ENCODE measurements around the gene AUTS2.

Gene AUTS2

DNA sequence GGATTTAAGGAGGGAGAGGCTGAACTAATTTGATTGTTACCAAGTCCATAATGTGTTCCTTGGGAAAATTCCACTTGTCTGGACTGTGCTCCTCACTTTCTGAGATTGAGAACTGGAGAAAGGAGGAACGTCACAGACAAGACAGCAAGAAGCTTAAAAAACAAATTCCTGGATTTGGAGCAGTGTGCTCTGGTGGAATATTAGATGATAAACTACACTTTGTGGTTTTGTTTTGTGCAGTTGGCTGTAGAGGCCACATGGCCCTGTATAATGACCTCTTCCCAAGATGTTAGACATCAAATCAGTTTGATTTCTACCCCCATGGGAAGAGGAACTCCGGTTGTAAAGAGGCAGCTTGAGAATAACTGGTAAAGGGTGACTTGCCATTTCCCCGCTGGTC, 1112.4 kb downstream of the AUTS2 start:
- DNase-seq (ENCODE audit: low read depth), result no peak
- no peak overlapping the region for H3K4me3 ChIP-seq (ENCODE audit: low read depth, low read length)
- TF ChIP-seq, protein P1, sequence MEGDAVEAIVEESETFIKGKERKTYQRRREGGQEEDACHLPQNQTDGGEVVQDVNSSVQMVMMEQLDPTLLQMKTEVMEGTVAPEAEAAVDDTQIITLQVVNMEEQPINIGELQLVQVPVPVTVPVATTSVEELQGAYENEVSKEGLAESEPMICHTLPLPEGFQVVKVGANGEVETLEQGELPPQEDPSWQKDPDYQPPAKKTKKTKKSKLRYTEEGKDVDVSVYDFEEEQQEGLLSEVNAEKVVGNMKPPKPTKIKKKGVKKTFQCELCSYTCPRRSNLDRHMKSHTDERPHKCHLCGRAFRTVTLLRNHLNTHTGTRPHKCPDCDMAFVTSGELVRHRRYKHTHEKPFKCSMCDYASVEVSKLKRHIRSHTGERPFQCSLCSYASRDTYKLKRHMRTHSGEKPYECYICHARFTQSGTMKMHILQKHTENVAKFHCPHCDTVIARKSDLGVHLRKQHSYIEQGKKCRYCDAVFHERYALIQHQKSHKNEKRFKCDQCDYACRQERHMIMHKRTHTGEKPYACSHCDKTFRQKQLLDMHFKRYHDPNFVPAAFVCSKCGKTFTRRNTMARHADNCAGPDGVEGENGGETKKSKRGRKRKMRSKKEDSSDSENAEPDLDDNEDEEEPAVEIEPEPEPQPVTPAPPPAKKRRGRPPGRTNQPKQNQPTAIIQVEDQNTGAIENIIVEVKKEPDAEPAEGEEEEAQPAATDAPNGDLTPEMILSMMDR (IDR thresholded peaks at IDR 0.05; ENCODE audit: low read depth, low read length, missing control alignments), result no peak

DNA sequence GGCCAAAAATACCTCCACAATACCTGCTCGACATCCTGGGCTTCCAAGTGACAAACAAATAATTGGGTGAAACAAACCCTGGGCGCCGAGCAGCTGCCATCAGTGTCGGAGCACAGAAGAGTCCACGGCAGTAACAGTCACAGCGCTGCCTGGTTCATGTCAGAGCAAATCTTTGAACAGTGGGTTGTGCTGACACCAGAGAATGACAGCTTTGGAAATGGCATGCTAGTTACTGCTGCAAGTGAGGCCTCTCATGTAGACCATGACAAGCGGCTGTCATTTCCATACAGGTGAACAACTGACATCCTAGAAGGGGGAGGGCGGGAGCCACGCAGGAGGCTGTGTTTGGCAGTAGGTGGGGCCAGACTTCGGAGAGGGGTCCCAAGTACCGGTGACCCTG, 1113.2 kb downstream of the AUTS2 start:
- no peak for DNase-seq (ENCODE audit: low read depth)
- TF ChIP-seq, protein P1 (IDR thresholded peaks at IDR 0.05; ENCODE audit: low read depth, low read length, missing control alignments), result no peak
- H3K4me3 ChIP-seq (ENCODE audit: low read depth, low read length), result no peak overlapping the region

DNA sequence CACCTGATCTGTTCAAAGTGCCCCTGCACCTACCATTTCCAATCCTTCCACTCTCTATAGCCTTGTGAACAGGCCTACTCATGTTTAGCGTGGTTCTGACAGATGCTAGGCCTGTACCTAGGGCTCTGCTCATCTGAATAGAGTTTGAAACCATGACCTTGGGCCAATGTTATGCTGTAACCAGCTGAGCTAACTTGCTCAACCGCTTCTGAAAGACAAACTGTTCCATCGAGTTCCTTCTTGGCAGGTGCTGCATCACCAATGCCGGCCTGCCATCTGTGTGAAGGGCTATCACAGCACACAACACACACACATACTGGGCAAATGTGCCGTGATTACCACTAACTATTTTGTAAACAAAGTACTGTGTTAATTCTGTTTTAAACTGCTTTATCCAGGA, 1114.7 kb downstream of the AUTS2 start:
- H3K4me3 ChIP-seq (ENCODE audit: low read depth, low read length), result no peak overlapping the region
- TF ChIP-seq, protein P1 (IDR thresholded peaks at IDR 0.05; ENCODE audit: low read depth, low read length, missing control alignments), result no peak
- no peak for DNase-seq (ENCODE audit: low read depth)

DNA sequence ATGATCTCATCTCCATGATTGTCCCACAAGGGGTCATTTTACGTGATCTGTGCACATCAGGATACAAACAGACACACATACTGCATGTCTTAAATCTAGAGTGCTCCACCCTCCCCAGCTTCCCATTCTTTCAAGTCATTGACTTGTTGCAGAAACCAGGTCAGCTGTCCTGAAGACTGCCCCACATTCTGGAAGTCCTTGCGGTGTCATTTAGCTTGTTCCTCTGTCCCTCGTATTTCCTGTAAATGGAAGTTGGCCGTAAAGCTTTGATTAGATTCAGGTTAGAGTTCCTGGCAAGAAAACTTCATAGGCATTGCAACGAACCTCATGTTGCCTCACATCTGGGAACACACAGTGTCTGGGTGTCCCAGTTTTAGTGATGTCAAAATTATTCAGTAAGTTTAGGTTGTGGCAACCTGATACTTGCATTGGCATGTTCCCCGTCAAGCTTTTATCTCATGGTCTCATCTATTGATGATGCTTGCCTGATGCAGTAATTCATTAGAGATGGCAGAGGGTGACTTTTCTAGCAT, 1116.3 kb downstream of the AUTS2 start:
- no peak overlapping the region for H3K4me3 ChIP-seq (ENCODE audit: low read depth, low read length)
- TF ChIP-seq, protein P1 (IDR thresholded peaks at IDR 0.05; ENCODE audit: low read depth, low read length, missing control alignments), result no peak

DNA sequence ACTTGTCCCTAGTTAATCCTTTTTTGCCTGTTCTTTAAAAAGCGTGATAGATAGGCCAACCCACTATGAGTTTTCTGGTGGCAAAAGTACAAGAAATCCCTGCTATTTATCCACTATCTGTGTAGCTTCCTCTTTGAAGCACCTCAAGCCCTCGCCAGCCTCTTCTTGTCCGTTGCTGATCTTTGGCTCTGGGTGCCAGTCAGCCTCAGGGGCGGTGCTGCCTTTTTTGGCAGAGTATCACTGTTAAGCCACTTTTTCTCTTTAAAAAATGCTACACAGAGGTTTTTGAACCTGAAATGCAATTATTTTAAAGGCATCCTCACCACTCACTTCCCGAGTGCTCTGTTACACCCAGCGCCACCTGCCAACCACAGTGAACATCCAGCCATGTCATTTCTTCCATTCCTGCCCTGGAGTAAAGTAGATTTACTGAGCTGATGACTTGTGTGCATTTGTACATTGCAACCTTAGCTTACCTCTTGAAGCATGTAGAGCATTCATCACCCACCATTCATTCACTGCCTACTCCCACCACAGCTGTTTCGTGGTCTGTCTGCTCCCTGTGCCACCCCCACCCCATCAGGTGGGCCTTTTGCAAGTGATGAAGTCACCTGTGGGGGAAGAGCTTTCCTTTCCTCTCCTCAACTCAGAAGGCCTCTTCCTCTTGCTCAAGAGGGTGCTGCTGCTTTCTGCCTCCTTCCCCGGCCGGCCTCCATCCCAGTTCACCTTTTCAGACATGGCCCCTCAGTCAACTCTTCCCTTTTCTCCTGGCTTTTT, 1119.5 kb downstream of the AUTS2 start:
- DNase-seq (ENCODE audit: low read depth), result no peak
- TF ChIP-seq, protein P1 (IDR thresholded peaks at IDR 0.05; ENCODE audit: low read depth, low read length, missing control alignments), result no peak
- H3K4me3 ChIP-seq (ENCODE audit: low read depth, low read length), result no peak overlapping the region

More for the DNA sequence above, 1116.3 kb downstream of the AUTS2 start:
- DNase-seq (ENCODE audit: low read depth), result no peak

DNA sequence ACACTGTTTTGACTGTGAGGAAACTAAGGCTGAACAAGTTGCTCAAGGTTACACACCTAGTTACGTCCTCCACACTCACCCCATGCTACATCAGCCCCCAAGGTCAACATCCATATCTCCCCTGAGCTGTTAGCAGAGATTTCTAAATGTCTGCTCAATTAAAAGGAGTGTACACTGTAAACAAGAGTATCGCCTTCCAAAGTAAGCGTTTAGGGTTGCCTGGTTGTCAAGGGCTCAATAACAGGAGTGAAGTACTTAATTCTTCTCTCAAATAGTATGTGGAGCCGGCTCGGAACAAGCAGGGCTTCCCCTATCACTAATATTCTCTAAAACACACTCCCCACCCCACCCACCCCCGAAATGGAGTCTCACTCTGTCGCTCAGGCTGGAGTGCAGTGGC, 1120.8 kb downstream of the AUTS2 start:
- no peak overlapping the region for H3K4me3 ChIP-seq (ENCODE audit: low read depth, low read length)
- TF ChIP-seq, protein P1 (IDR thresholded peaks at IDR 0.05; ENCODE audit: low read depth, low read length, missing control alignments), result no peak
- no peak for DNase-seq (ENCODE audit: low read depth)

Data from GM12864 (cell line).